Erythroblast (primary cell): ENCODE results near the gene IDH3A.

Experiments used
- GATA1 ChIP-seq: IDR thresholded peaks from 2 replicates; pipeline ENCODE4 v1.6.1; 2011; ENCODE audit warnings: low read depth, mild to moderate bottlenecking, control low read depth, low read length, moderate library complexity
- POLR2A ChIP-seq: IDR thresholded peaks from 2 replicates; pipeline ENCODE4 v1.6.1; 2011; ENCODE audit warnings: mild to moderate bottlenecking, low read length

DNA sequence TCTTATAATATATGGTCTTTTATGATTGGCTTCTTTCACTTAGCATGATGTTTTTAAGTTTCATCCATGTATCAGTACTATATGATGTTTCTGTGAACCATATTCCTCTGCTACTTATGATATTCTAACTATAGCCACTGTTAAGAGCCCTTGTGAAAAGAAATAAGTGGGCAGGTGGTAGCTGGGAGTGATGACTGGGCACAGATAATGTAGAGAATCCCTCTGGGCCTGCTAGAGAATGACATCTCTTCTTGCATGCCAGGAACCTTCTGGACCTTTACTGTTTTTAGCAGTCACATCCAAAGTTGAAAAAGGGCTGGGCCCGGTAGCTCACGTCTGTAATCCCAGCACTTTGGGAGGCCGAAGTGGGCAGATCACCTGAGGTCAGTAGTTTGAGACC is 10.2 kb downstream of the IDH3A start:
- TF ChIP-seq POLR2A (no peak), GATA1 (no peak)
